ENCODE data around the gene IL36B. TPM values are rescaled to one million over a fixed set of nuclear protein-coding genes. Genes with fewer than 3 reads are reported as not detected.

IL36B gene
- total and polyA plus RNA-seq, 5 donors from 2014 or later: not detected

- peaks cover 0 to 17% (median 8%) of the 10 kb centered on the region in 7 donors for H3K9me3 Mint-ChIP-seq
- Histone ChIP-seq H3K9me3 (ENCODE audit: control insufficient read depth in 2 of 2, low read length in 2 of 2) (peaks cover 14% of the 10 kb centered on the region in 2 experiments), H3K27ac (ENCODE audit: insufficient read depth, low read length, poor library complexity, severe bottlenecking) (no peak within 1 kb of the TSS), H3K27me3 (ENCODE audit: control insufficient read depth, insufficient read depth, low read length) (no peaks in the 10 kb centered on the region), H3K4me1 (ENCODE audit: control insufficient read depth, insufficient read depth, low read length, poor library complexity, severe bottlenecking) (no peaks in the 10 kb centered on the region), H3K4me3 (ENCODE audit: low read depth, low read length) (no peak within 1 kb of the TSS), H3K36me3 (ENCODE audit: control insufficient read depth, insufficient read depth, low read length) (no peaks in the 10 kb centered on the region)
- DNase-seq (no peak), ATAC-seq (ENCODE audit: low read depth in 2 of 2) (no peak)
- H3K4me3 Mint-ChIP-seq: no peak within 1 kb of the TSS
- H3K36me3 Mint-ChIP-seq: peaks cover 10% of the 10 kb centered on the region
- peak within 1 kb of the TSS in 2 of 3 donors; percentile 23 to 71 for H3K27ac Mint-ChIP-seq
- H3K27me3 Mint-ChIP-seq: peaks cover 10% of the 10 kb centered on the region
- H3K4me1 Mint-ChIP-seq: peaks cover 0 to 2% (median 0%) of the 10 kb centered on the region in 4 donors
Observed at GRCh38 chr2:113005030-113005509, 47.6 kb downstream of the IL36B start, which contains the start of gene IL36A. IL36A (plus strand) TSS chr2:113005459; CDS start chr2:113005872, 413 bp downstream.

GRCh38 chr2:113002677-113003076, 50.0 kb downstream of the IL36B start:
- peaks cover 2 to 31% (median 14%) of the 10 kb centered on the region in 7 donors for H3K9me3 Mint-ChIP-seq
- H3K36me3 ChIP-seq (ENCODE audit: control insufficient read depth, insufficient read depth, low read length): no peaks in the 10 kb centered on the region
- no peak for ATAC-seq (ENCODE audit: low read depth in 2 of 2)
- peaks cover 10% of the 10 kb centered on the region for H3K36me3 Mint-ChIP-seq
- DNase-seq: no peak
- H3K9me3 ChIP-seq (ENCODE audit: control insufficient read depth in 2 of 2, low read length in 2 of 2): peaks cover 19 to 26% of the 10 kb centered on the region in 2 experiments
- H3K27ac ChIP-seq (ENCODE audit: insufficient read depth, low read length, poor library complexity, severe bottlenecking): no peak overlapping the region
- H3K4me1 Mint-ChIP-seq: peaks cover 0 to 6% (median 4%) of the 10 kb centered on the region in 4 donors
- no peak overlapping the region for H3K4me3 ChIP-seq (ENCODE audit: low read depth, low read length)
- peaks cover 6% of the 10 kb centered on the region for H3K27me3 Mint-ChIP-seq
- no peaks in the 10 kb centered on the region for H3K4me1 ChIP-seq (ENCODE audit: control insufficient read depth, insufficient read depth, low read length, poor library complexity, severe bottlenecking)
- H3K4me3 Mint-ChIP-seq: no peak overlapping the region
- H3K27me3 ChIP-seq (ENCODE audit: control insufficient read depth, insufficient read depth, low read length): no peaks in the 10 kb centered on the region
- peak overlapping the region in 1 of 3 donors; percentile 20 for H3K27ac Mint-ChIP-seq

- Histone ChIP-seq H3K27me3 (ENCODE audit: control insufficient read depth, insufficient read depth, low read length) (no peaks in the 10 kb centered on the region), H3K4me1 (ENCODE audit: control insufficient read depth, insufficient read depth, low read length, poor library complexity, severe bottlenecking) (peaks cover 19% of the 10 kb centered on the region), H3K9me3 (ENCODE audit: control insufficient read depth in 2 of 2, low read length in 2 of 2) (peaks cover 19 to 26% of the 10 kb centered on the region in 2 experiments), H3K27ac (ENCODE audit: insufficient read depth, low read length, poor library complexity, severe bottlenecking) (no peak overlapping the region), H3K36me3 (ENCODE audit: control insufficient read depth, insufficient read depth, low read length) (no peaks in the 10 kb centered on the region), H3K4me3 (ENCODE audit: low read depth, low read length) (no peak overlapping the region)
- DNase-seq (no peak), ATAC-seq (ENCODE audit: low read depth in 2 of 2) (no peak)
- Mint-ChIP-seq H3K9me3 (peaks cover 3 to 31% (median 14%) of the 10 kb centered on the region in 7 donors), H3K36me3 (peaks cover 10% of the 10 kb centered on the region), H3K4me1 (peaks cover 12 to 25% (median 20%) of the 10 kb centered on the region in 4 donors), H3K27me3 (peaks cover 4% of the 10 kb centered on the region), H3K27ac (no peak overlapping the region), H3K4me3 (no peak overlapping the region)
Observed at GRCh38 chr2:113000436-113000835, 52.2 kb downstream of the IL36B start.

- Mint-ChIP-seq H3K36me3 (peaks cover 17% of the 10 kb centered on the region), H3K4me1 (peaks cover 18 to 47% (median 33%) of the 10 kb centered on the region in 4 donors)
Observed at GRCh38 chr2:112997151-112997550, 55.5 kb downstream of the IL36B start.

GRCh38 chr2:112996635-112997034, 56.0 kb downstream of the IL36B start:
- Mint-ChIP-seq H3K36me3 (peaks cover 18% of the 10 kb centered on the region), H3K27me3 (no peaks in the 10 kb centered on the region), H3K4me3 (peak overlapping the region; percentile 76 to 90 (median 85)), H3K4me1 (peaks cover 18 to 47% (median 33%) of the 10 kb centered on the region in 4 donors), H3K27ac (peak overlapping the region; percentile 95 to 97 (median 96)), H3K9me3 (peaks cover 7 to 40% (median 13%) of the 10 kb centered on the region in 7 donors)
- Histone ChIP-seq H3K27me3 (ENCODE audit: control insufficient read depth, insufficient read depth, low read length) (no peaks in the 10 kb centered on the region), H3K9me3 (ENCODE audit: control insufficient read depth in 2 of 2, low read length in 2 of 2) (peaks cover 30 to 41% of the 10 kb centered on the region in 2 experiments), H3K27ac (ENCODE audit: insufficient read depth, low read length, poor library complexity, severe bottlenecking) (peak overlapping the region; percentile 66), H3K36me3 (ENCODE audit: control insufficient read depth, insufficient read depth, low read length) (no peaks in the 10 kb centered on the region), H3K4me3 (ENCODE audit: low read depth, low read length) (peak overlapping the region; percentile 49), H3K4me1 (ENCODE audit: control insufficient read depth, insufficient read depth, low read length, poor library complexity, severe bottlenecking) (peaks cover 35% of the 10 kb centered on the region)
- ATAC-seq (ENCODE audit: low read depth in 2 of 2) (peak; percentile 94 to 98), DNase-seq (peak; percentile 51 to 91 (median 82))

More at GRCh38 chr2:112997151-112997550, 55.5 kb downstream of the IL36B start:
- Mint-ChIP-seq H3K9me3 (peaks cover 6 to 36% (median 12%) of the 10 kb centered on the region in 7 donors), H3K27ac (peak overlapping the region; percentile 95 to 97 (median 96)), H3K27me3 (no peaks in the 10 kb centered on the region), H3K4me3 (peak overlapping the region; percentile 76 to 90 (median 85))
- peaks cover 35% of the 10 kb centered on the region for H3K4me1 ChIP-seq (ENCODE audit: control insufficient read depth, insufficient read depth, low read length, poor library complexity, severe bottlenecking)
- ATAC-seq (ENCODE audit: low read depth in 2 of 2) (no peak), DNase-seq (peak in 2 of 3 donors; percentile 13 to 16)
- H3K27ac ChIP-seq (ENCODE audit: insufficient read depth, low read length, poor library complexity, severe bottlenecking): peak overlapping the region; percentile 66
- H3K4me3 ChIP-seq (ENCODE audit: low read depth, low read length): peak overlapping the region; percentile 49
- no peaks in the 10 kb centered on the region for H3K27me3 ChIP-seq (ENCODE audit: control insufficient read depth, insufficient read depth, low read length)
- peaks cover 26 to 36% of the 10 kb centered on the region in 2 experiments for H3K9me3 ChIP-seq (ENCODE audit: control insufficient read depth in 2 of 2, low read length in 2 of 2)
- no peaks in the 10 kb centered on the region for H3K36me3 ChIP-seq (ENCODE audit: control insufficient read depth, insufficient read depth, low read length)

GRCh38 chr2:112995346-112995920, 57.2 kb downstream of the IL36B start:
- Histone ChIP-seq H3K27me3 (ENCODE audit: control insufficient read depth, insufficient read depth, low read length) (no peaks in the 10 kb centered on the region), H3K4me1 (ENCODE audit: control insufficient read depth, insufficient read depth, low read length, poor library complexity, severe bottlenecking) (peaks cover 35% of the 10 kb centered on the region), H3K27ac (ENCODE audit: insufficient read depth, low read length, poor library complexity, severe bottlenecking) (peak overlapping the region; percentile 66), H3K9me3 (ENCODE audit: control insufficient read depth in 2 of 2, low read length in 2 of 2) (peaks cover 23 to 38% of the 10 kb centered on the region in 2 experiments), H3K4me3 (ENCODE audit: low read depth, low read length) (peak overlapping the region; percentile 67), H3K36me3 (ENCODE audit: control insufficient read depth, insufficient read depth, low read length) (no peaks in the 10 kb centered on the region)
- ATAC-seq (ENCODE audit: low read depth in 2 of 2): peak in 1 of 2 donors; percentile 20
- Mint-ChIP-seq H3K36me3 (peaks cover 9% of the 10 kb centered on the region), H3K4me3 (peak overlapping the region; percentile 73 to 90 (median 80)), H3K27me3 (no peaks in the 10 kb centered on the region), H3K27ac (peak overlapping the region; percentile 97 to 100 (median 99)), H3K4me1 (peaks cover 18 to 47% (median 33%) of the 10 kb centered on the region in 4 donors), H3K9me3 (peaks cover 2 to 35% (median 17%) of the 10 kb centered on the region in 7 donors)
- DNase-seq: peak in 2 of 3 donors; percentile 39 to 73

- Mint-ChIP-seq H3K4me3 (peak overlapping the region in 1 of 4 donors; percentile 10), H3K27me3 (no peaks in the 10 kb centered on the region), H3K4me1 (peaks cover 18 to 47% (median 33%) of the 10 kb centered on the region in 4 donors), H3K27ac (peak overlapping the region; percentile 97 to 100 (median 99)), H3K36me3 (peaks cover 9% of the 10 kb centered on the region), H3K9me3 (peaks cover 5 to 32% (median 14%) of the 10 kb centered on the region in 7 donors)
- ATAC-seq (ENCODE audit: low read depth in 2 of 2) (no peak), DNase-seq (no peak)
- H3K27me3 ChIP-seq (ENCODE audit: control insufficient read depth, insufficient read depth, low read length): no peaks in the 10 kb centered on the region
- no peak overlapping the region for H3K27ac ChIP-seq (ENCODE audit: insufficient read depth, low read length, poor library complexity, severe bottlenecking)
- H3K4me1 ChIP-seq (ENCODE audit: control insufficient read depth, insufficient read depth, low read length, poor library complexity, severe bottlenecking): peaks cover 35% of the 10 kb centered on the region
- H3K4me3 ChIP-seq (ENCODE audit: low read depth, low read length): no peak overlapping the region
- H3K9me3 ChIP-seq (ENCODE audit: control insufficient read depth in 2 of 2, low read length in 2 of 2): peaks cover 22 to 36% of the 10 kb centered on the region in 2 experiments
- H3K36me3 ChIP-seq (ENCODE audit: control insufficient read depth, insufficient read depth, low read length): no peaks in the 10 kb centered on the region
Observed at GRCh38 chr2:112994648-112995047, 58.0 kb downstream of the IL36B start.

All from CD4-positive, CD25-positive, alpha-beta regulatory T cell (primary cell).